WTC11 (cell line): ENCODE measurements around the gene ZSCAN2.

Experiments used
- ATF1 ChIP-seq: sonication (generic); formaldehyde crosslinking; IDR thresholded peaks from 2 replicates; pipeline ENCODE4 v1.8.1; 2023; ENCODE audit warnings: mild to moderate bottlenecking, moderate library complexity, missing genetic modification reagents
- SOX15 ChIP-seq: fragments of 250-450 bp; sonication (Bioruptor Pico); IDR thresholded peaks from 2 replicates; pipeline ENCODE4 v1.9.0; 2021; ENCODE audit warnings: mild to moderate bottlenecking
- ZBTB21 ChIP-seq: sonication (generic); formaldehyde crosslinking; IDR thresholded peaks from 2 replicates; pipeline ENCODE4 v1.8.1; 2023; ENCODE audit warnings: mild to moderate bottlenecking, missing genetic modification reagents, borderline replicate concordance
- TF ChIP-seq, protein P1 (sequence below): fragments of 200-600 bp; IDR thresholded peaks from 2 replicates; pipeline ENCODE4 v1.8.0; 2022; ENCODE audit warnings: antibody characterized with exemption

- TF ChIP-seq ATF1 = no peak
- TF ChIP-seq SOX15 (CRISPR knock-in tag) = no peak
- TF ChIP-seq, protein P1, sequence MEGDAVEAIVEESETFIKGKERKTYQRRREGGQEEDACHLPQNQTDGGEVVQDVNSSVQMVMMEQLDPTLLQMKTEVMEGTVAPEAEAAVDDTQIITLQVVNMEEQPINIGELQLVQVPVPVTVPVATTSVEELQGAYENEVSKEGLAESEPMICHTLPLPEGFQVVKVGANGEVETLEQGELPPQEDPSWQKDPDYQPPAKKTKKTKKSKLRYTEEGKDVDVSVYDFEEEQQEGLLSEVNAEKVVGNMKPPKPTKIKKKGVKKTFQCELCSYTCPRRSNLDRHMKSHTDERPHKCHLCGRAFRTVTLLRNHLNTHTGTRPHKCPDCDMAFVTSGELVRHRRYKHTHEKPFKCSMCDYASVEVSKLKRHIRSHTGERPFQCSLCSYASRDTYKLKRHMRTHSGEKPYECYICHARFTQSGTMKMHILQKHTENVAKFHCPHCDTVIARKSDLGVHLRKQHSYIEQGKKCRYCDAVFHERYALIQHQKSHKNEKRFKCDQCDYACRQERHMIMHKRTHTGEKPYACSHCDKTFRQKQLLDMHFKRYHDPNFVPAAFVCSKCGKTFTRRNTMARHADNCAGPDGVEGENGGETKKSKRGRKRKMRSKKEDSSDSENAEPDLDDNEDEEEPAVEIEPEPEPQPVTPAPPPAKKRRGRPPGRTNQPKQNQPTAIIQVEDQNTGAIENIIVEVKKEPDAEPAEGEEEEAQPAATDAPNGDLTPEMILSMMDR = no peak
- no peak for TF ChIP-seq ZBTB21
Measured at GRCh38 chr15:84595660-84596059, 5.1 kb upstream of the ZSCAN2 start.
